NB4 (cell line): ENCODE results near the gene CNTNAP3.
"Not testable (repeated sequence)": the region's sequence is repeated elsewhere in the genome, so short reads cannot be mapped to it uniquely, and the experiment has no call there.

Experiments
- POLR2A ChIP-seq: IDR thresholded peaks from 2 replicates; pipeline ENCODE4 v1.6.1; 2011; ENCODE audit warnings: mild to moderate bottlenecking; ENCODE audit not compliant: insufficient read length; ENCODE audit errors: extremely low read depth
- TF ChIP-seq, protein P1 (sequence below): IDR thresholded peaks from one replicate; pipeline ENCODE4 v1.5.1; 2012; ENCODE audit warnings: low read depth, low read length
- TF ChIP-seq, protein P2 (sequence below): IDR thresholded peaks from 2 replicates; pipeline ENCODE4 v1.6.1; 2011; ENCODE audit warnings: low read depth, low read length

DNA sequence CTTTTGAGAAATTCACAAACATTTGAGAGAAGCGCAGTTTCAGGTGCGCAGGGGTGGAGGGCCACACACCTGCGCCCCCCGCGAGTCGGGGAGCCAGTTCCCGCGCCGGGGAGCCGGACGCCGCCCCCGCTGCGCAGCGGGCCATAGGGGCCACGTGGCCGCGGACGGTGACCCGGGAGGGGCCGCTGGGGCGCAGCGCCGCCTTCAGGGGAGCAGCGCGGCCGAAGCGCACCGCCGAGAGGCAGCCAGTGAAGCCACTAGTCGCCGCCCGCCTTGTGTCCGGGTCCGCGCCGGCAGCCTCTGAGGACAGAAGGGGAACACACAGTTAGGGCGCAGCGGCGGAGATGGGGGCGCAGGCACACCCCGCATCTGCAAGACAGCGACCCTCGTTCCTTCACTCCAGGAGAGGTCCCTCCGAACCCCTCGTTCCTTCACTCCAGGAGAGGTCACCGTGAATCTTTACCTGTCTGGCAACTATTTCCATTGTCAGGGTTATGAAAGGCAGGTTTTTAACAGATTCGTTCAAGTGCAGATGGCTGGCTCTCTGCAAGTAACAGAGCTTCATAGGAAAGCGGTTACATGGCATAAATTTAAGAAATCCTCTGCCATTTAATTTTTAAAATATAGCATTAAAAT is 209.2 kb downstream of the CNTNAP3 start:
- not testable (repeated sequence) for TF ChIP-seq POLR2A
- TF ChIP-seq, protein P1, sequence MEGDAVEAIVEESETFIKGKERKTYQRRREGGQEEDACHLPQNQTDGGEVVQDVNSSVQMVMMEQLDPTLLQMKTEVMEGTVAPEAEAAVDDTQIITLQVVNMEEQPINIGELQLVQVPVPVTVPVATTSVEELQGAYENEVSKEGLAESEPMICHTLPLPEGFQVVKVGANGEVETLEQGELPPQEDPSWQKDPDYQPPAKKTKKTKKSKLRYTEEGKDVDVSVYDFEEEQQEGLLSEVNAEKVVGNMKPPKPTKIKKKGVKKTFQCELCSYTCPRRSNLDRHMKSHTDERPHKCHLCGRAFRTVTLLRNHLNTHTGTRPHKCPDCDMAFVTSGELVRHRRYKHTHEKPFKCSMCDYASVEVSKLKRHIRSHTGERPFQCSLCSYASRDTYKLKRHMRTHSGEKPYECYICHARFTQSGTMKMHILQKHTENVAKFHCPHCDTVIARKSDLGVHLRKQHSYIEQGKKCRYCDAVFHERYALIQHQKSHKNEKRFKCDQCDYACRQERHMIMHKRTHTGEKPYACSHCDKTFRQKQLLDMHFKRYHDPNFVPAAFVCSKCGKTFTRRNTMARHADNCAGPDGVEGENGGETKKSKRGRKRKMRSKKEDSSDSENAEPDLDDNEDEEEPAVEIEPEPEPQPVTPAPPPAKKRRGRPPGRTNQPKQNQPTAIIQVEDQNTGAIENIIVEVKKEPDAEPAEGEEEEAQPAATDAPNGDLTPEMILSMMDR: not testable (repeated sequence)
- TF ChIP-seq, protein P2, sequence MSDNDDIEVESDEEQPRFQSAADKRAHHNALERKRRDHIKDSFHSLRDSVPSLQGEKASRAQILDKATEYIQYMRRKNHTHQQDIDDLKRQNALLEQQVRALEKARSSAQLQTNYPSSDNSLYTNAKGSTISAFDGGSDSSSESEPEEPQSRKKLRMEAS: not testable (repeated sequence)
